B cell (primary cell): ENCODE measurements around the gene PDXK. TPM values are rescaled to one million over a fixed set of nuclear protein-coding genes. Genes with fewer than 3 reads are reported as not detected.

Experiments
- ATAC-seq: fragments of 200-7000 bp; cut with Tn5 transposase; one replicate; pipeline ENCODE4 v1.10.0; 2021; ENCODE audit warnings: low read depth, mild to moderate bottlenecking, moderate number of reproducible peaks, moderate library complexity
- CTCF ChIA-PET: fragments of 350-600 bp; sonication (Branson Sonifier 250); formaldehyde crosslinking; loops from one replicate; lab custom pipeline; 2021; ENCODE audit warnings: antibody characterized with exemption, inconsistent platforms; lab: Charles Lee
- POLR2A ChIA-PET: fragments of 350-600 bp; sonication (Branson Sonifier 250); formaldehyde crosslinking; loops from one replicate; lab custom pipeline; 2021; ENCODE audit warnings: antibody characterized with exemption; lab: Charles Lee
- DNase-seq: peaks from one replicate; pipeline ENCODE4 v3.0.0; 2013
- H2AFZ ChIP-seq: 2 replicates; pipeline ENCODE4 v1.6.1; 2012; ENCODE audit warnings: mild to moderate bottlenecking, low read depth, low read length; ENCODE audit not compliant: insufficient read depth, poor library complexity, severe bottlenecking
- H3K27ac ChIP-seq, 2 donors: 1 replicate in 1 of 2; 2 replicates in 1 of 2; pipeline ENCODE4 v1.5.1; 2012 to 2013; ENCODE audit warnings: low read length in 2 of 2, mild to moderate bottlenecking in 2 of 2, moderate library complexity in 1 of 2
- H3K27me3 ChIP-seq, 4 experiments: fragments of 200-600 bp in 1 of 4; sonication (generic) in 1 of 4; replicated peaks in 1 of 4; 1 replicate in 2 of 4; 2 replicates in 2 of 4; pipeline versions ENCODE4 v1.6.1 to v1.7.0; 2013 to 2016; ENCODE audit warnings: low read length in 3 of 4, mild to moderate bottlenecking in 2 of 4, mixed read lengths in 1 of 4, moderate library complexity in 1 of 4; ENCODE audit not compliant: insufficient read depth in 4 of 4, control insufficient read depth in 3 of 4; ENCODE audit errors: control extremely low read depth in 1 of 4
- H3K36me3 ChIP-seq, 2 experiments: replicated peaks in 1 of 2; 1 replicate in 1 of 2; 2 replicates in 1 of 2; pipeline versions ENCODE4 v1.6.1 to v1.7.1; 2013; ENCODE audit warnings: low read length in 1 of 2; ENCODE audit not compliant: insufficient read depth in 2 of 2, control insufficient read depth in 1 of 2; ENCODE audit errors: control extremely low read depth in 1 of 2, extremely low read depth in 1 of 2
- H3K4me1 ChIP-seq, 2 donors: fragments of 200-600 bp in 1 of 2; sonication (generic) in 1 of 2; 1 replicate in 1 of 2; 2 replicates in 1 of 2; pipeline versions ENCODE4 v1.5.1 to v1.6.1; 2013 to 2017; ENCODE audit warnings: low read length in 2 of 2; ENCODE audit not compliant: control insufficient read depth in 2 of 2, insufficient read depth in 2 of 2
- H3K4me2 ChIP-seq: replicated peaks from 2 replicates; pipeline ENCODE3; 2012; ENCODE audit warnings: mild to moderate bottlenecking, low read depth, low read length; ENCODE audit not compliant: poor library complexity, severe bottlenecking
- H3K4me3 ChIP-seq, 5 experiments: fragments of 200-600 bp in 1 of 5; sonication (generic) in 1 of 5; 1 replicate in 3 of 5; 2 replicates in 2 of 5; pipeline versions ENCODE4 v1.5.1 to v1.7.0; 2011 to 2016; ENCODE audit warnings: low read length in 4 of 5, mild to moderate bottlenecking in 4 of 5, low read depth in 2 of 5, control low read depth in 1 of 5, moderate library complexity in 1 of 5; ENCODE audit not compliant: insufficient read depth in 1 of 5; ENCODE audit errors: control extremely low read depth in 1 of 5, extremely low read depth in 1 of 5
- H3K79me2 ChIP-seq: fragments of 200-600 bp; sonication (generic); one replicate; pipeline ENCODE4 v1.6.0; 2016; ENCODE audit warnings: low read length; ENCODE audit not compliant: control insufficient read depth, insufficient read depth
- H3K9ac ChIP-seq: fragments of 200-600 bp; sonication (generic); 2 replicates; pipeline ENCODE4 v1.6.1; 2017; ENCODE audit warnings: mild to moderate bottlenecking, low read length, moderate library complexity
- H3K9me3 ChIP-seq, 3 donors: one replicate each; pipeline versions ENCODE4 v1.6.1 to v1.7.1; 2013; ENCODE audit warnings: low read length in 2 of 3; ENCODE audit not compliant: control insufficient read depth in 2 of 3, insufficient read depth in 1 of 3; ENCODE audit errors: control extremely low read depth in 1 of 3
- H4K20me1 ChIP-seq: 2 replicates; pipeline ENCODE4 v1.6.0; 2012; ENCODE audit warnings: mild to moderate bottlenecking, low read length; ENCODE audit not compliant: insufficient read depth, control insufficient read depth, poor library complexity, severe bottlenecking
- H3K27ac Mint-ChIP-seq: one replicate; pipeline ENCODE4 v1.8.0; 2021; ENCODE audit warnings: mixed read lengths
- H3K27me3 Mint-ChIP-seq: one replicate; pipeline ENCODE4 v1.8.0; 2021; ENCODE audit warnings: mixed read lengths
- H3K4me1 Mint-ChIP-seq: one replicate; pipeline ENCODE4 v1.8.0; 2021; ENCODE audit warnings: mixed read lengths
- H3K4me3 Mint-ChIP-seq: one replicate; pipeline ENCODE4 v1.8.0; 2021; ENCODE audit warnings: mixed read lengths
- H3K9me3 Mint-ChIP-seq: one replicate; pipeline ENCODE4 v1.8.0; 2022; ENCODE audit warnings: mixed read lengths; ENCODE audit not compliant: insufficient read depth
- EZH2 ChIP-seq: IDR thresholded peaks from 2 replicates; pipeline ENCODE4 v1.6.1; 2012; ENCODE audit warnings: borderline replicate concordance, low read depth, mild to moderate bottlenecking, moderate library complexity, low read length; ENCODE audit not compliant: insufficient read depth, poor library complexity, severe bottlenecking
- WGBS: methylation state at CpG from one replicate; pipeline ENCODE4 v1.1.5; 2013; ENCODE audit warnings: missing lambda C conversion rate; ENCODE audit not compliant: insufficient coverage; 5-methylcytosine and 5-hydroxymethylcytosine counted together
- intact Hi-C: fragments of 100-400 bp; cut with micrococcal nuclease; formaldehyde crosslinking; loops from one replicate; pipeline ENCODE4 v1.10.0; 2022
- polyA plus RNA-seq: library from polyadenylated mRNA; depleted of rRNA; stranded (reverse); fragments of >200 nt; gene quantifications from 2 replicates; pipeline ENCODE4 v1.2.3, GENCODE V29; 2012
- total RNA-seq, 2 donors: library from RNA; stranded (reverse); fragments of 120-200 nt in 1 of 2; gene quantifications; 1 replicate in 1 of 2; 2 replicates in 1 of 2; pipeline versions ENCODE4 v1.2.3 to v1.2.4, GENCODE V29; 2013 to 2022
- TF ChIP-seq, protein P1 (sequence below): fragments of 200-600 bp; IDR thresholded peaks from one replicate; pipeline ENCODE4 v1.8.0; 2022; ENCODE audit warnings: antibody characterized with exemption, mild to moderate bottlenecking

The PDXK gene
- total and polyA plus RNA-seq, 2 donors (not counting 1 experiment from before 2014, with no cell fraction given), result 31.1 to 102 TPM

DNA sequence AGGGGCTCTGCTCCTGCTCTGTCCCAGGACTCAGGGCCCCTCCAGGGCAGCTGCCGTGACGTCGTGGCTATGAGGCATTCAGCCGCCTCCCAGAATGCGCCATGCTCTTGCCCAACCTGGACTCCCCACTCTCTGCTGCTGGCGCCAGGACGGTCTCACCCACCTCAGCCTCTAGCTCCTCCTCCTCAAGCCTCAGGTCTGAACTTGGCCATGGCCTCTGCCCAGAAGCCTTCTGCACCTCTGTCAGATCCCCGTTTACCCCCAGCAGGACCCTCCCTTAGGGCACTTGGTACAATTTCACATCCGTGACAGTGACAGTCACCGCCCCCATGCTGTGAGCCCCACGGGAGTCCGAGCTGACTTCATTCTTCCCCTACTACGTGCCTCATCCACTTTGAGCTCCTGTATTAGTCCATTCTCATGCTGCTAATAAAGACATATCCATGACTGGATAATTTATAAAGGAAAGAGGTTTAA lies 52.3 kb downstream of the PDXK start:
- H3K79me2 ChIP-seq, result peaks cover 3% of the 10 kb centered on the region
- peaks cover 21% of the 10 kb centered on the region for H3K4me1 Mint-ChIP-seq
- 81% methylated on average over 11 of the region's 13 CpGs for WGBS
- H3K27ac ChIP-seq, result no peak overlapping the region
- no peak overlapping the region for H3K4me3 Mint-ChIP-seq
- H3K27me3 Mint-ChIP-seq, result peaks cover 7% of the 10 kb centered on the region
- H3K27me3 ChIP-seq, result no peaks in the 10 kb centered on the region
- CTCF ChIA-PET, result no interaction called here
- peaks cover 0 to 12% of the 10 kb centered on the region in 2 experiments for H3K36me3 ChIP-seq
- H3K4me1 ChIP-seq, result peaks cover 6 to 7% of the 10 kb centered on the region in 2 donors
- H3K9me3 Mint-ChIP-seq, result no peaks in the 10 kb centered on the region
- H3K27ac Mint-ChIP-seq, result no peak overlapping the region
- H3K9ac ChIP-seq, result no peak overlapping the region
- no peak overlapping the region for H3K4me3 ChIP-seq
- POLR2A ChIA-PET, result interaction anchor here (0.9 kb wide), 1 partner anchor 13 kb away, joined by 3 read pairs; no protein-coding TSS in a partner anchor
- no peak overlapping the region for H2AFZ ChIP-seq
- peaks cover 0 to 6% (median 0%) of the 10 kb centered on the region in 3 donors for H3K9me3 ChIP-seq
- peaks cover 12% of the 10 kb centered on the region for H4K20me1 ChIP-seq
- intact Hi-C loops, result no loop called here
- ATAC-seq, result no peak
- H3K4me2 ChIP-seq, result no peak overlapping the region
- TF ChIP-seq EZH2, result no peak
- TF ChIP-seq, protein P1, sequence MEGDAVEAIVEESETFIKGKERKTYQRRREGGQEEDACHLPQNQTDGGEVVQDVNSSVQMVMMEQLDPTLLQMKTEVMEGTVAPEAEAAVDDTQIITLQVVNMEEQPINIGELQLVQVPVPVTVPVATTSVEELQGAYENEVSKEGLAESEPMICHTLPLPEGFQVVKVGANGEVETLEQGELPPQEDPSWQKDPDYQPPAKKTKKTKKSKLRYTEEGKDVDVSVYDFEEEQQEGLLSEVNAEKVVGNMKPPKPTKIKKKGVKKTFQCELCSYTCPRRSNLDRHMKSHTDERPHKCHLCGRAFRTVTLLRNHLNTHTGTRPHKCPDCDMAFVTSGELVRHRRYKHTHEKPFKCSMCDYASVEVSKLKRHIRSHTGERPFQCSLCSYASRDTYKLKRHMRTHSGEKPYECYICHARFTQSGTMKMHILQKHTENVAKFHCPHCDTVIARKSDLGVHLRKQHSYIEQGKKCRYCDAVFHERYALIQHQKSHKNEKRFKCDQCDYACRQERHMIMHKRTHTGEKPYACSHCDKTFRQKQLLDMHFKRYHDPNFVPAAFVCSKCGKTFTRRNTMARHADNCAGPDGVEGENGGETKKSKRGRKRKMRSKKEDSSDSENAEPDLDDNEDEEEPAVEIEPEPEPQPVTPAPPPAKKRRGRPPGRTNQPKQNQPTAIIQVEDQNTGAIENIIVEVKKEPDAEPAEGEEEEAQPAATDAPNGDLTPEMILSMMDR, result no peak
- DNase-seq, result no peak

DNA sequence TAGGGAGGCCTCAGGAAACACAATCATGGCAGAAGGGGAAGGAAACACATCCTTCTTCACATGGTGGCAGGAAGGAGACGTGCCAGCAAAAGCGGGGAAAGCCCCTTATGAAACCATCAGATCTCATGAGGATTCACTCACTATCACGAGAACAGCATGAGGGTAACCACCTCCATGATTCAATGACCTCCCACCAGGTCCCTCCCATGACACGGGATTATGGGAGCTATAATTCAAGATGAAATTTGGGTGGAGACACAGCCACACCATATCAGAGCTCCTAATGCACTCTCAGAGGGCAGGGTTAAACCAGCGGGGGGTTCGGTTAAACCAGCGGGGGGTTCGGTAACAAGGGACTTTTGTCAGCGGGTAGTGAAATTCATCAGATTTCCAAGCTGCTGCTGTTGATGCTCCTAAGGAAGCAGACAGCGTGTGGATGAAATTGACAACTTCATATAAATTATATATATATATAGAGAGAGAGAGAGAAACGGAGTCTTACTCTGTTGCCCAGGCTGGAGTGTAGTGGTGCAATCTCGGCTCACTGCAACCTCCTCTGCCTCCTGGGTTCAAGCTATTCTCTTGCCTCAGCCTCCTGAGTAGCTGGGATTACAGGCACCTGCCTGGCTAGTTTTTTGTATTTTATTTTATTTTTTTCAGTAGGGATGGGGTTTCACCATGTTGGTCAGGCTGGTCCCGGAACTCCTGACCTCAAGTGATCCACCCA lies 52.9 kb downstream of the PDXK start:
- Histone ChIP-seq H4K20me1 (peaks cover 12% of the 10 kb centered on the region), H3K9me3 (peaks cover 0 to 6% (median 0%) of the 10 kb centered on the region in 3 donors), H2AFZ (no peak overlapping the region), H3K4me3 (no peak overlapping the region), H3K9ac (no peak overlapping the region), H3K4me1 (peaks cover 6 to 7% of the 10 kb centered on the region in 2 donors), H3K27me3 (no peaks in the 10 kb centered on the region), H3K27ac (no peak overlapping the region), H3K36me3 (peaks cover 0 to 12% of the 10 kb centered on the region in 2 experiments), H3K4me2 (no peak overlapping the region), H3K79me2 (peaks cover 3% of the 10 kb centered on the region)
- Mint-ChIP-seq H3K4me3 (no peak overlapping the region), H3K27ac (no peak overlapping the region), H3K9me3 (no peaks in the 10 kb centered on the region), H3K4me1 (peaks cover 21% of the 10 kb centered on the region), H3K27me3 (peaks cover 7% of the 10 kb centered on the region)
- ChIA-PET POLR2A (interaction anchor here (0.9 kb wide), 1 partner anchor 13 kb away, joined by 3 read pairs; no protein-coding TSS in a partner anchor), CTCF (no interaction called here)
- ATAC-seq (no peak), DNase-seq (no peak)
- WGBS, result 95% methylated on average over 4 of the region's 13 CpGs
- intact Hi-C loops, result no loop called here
- TF ChIP-seq, protein P1, result no peak
- no peak for TF ChIP-seq EZH2
